Activated T-cell treated with anti-CD3 and anti-CD28 coated beads, Interleukin-2, amount 50 U/mL, for 4 hours (primary cell): ENCODE measurements around the gene FECH. TPM values are rescaled to one million over a fixed set of nuclear protein-coding genes. Genes with fewer than 3 reads are reported as not detected.

Experiments
- ATAC-seq, 2 donors: fragments of 200-7000 bp; cut with Tn5 transposase; one replicate each; pipeline ENCODE4 v1.10.0; 2021
- DNase-seq: peaks from one replicate; pipeline ENCODE4 v3.0.0-alpha.2; 2020
- H3K27me3 Mint-ChIP-seq: one replicate; pipeline ENCODE4 v1.8.0; 2021; ENCODE audit warnings: low read depth, mixed read lengths
- H3K36me3 Mint-ChIP-seq: one replicate; pipeline ENCODE4 v1.8.0; 2022; ENCODE audit warnings: mixed read lengths; ENCODE audit not compliant: insufficient read depth
- H3K4me1 Mint-ChIP-seq: one replicate; pipeline ENCODE4 v1.8.0; 2021; ENCODE audit warnings: low read depth, mixed read lengths
- H3K4me3 Mint-ChIP-seq: one replicate; pipeline ENCODE4 v1.8.0; 2021; ENCODE audit warnings: mild to moderate bottlenecking, moderate library complexity, mixed read lengths
- H3K9me3 Mint-ChIP-seq: one replicate; pipeline ENCODE4 v1.8.0; 2021; ENCODE audit warnings: mixed read lengths
- total RNA-seq, 3 donors: library from RNA; stranded (reverse); gene quantifications; one replicate each; pipeline ENCODE4 v1.2.1, GENCODE V29; 2021

Gene FECH
- total RNA-seq, 3 donors from 2014 or later: 14.7 to 18.7 (median 17.8) TPM

- Mint-ChIP-seq H3K9me3 (no peaks in the 10 kb centered on the region), H3K27me3 (no peaks in the 10 kb centered on the region), H3K4me1 (peaks cover 4% of the 10 kb centered on the region), H3K36me3 (peaks cover 27% of the 10 kb centered on the region), H3K4me3 (no peak overlapping the region)
- DNase-seq (no peak), ATAC-seq (no peak)
These were observed 25.2 kb downstream of the FECH start for GRCh38 chr18:57561261-57561660.

- no peaks in the 10 kb centered on the region for H3K9me3 Mint-ChIP-seq
- ATAC-seq (no peak), DNase-seq (no peak)
- no peaks in the 10 kb centered on the region for H3K27me3 Mint-ChIP-seq
- no peak overlapping the region for H3K4me3 Mint-ChIP-seq
- H3K36me3 Mint-ChIP-seq: peaks cover 38% of the 10 kb centered on the region
- peaks cover 4% of the 10 kb centered on the region for H3K4me1 Mint-ChIP-seq
These were observed 27.2 kb downstream of the FECH start for GRCh38 chr18:57559314-57559713.

GRCh38 chr18:57555134-57555533 lies 31.4 kb downstream of the FECH start:
- no peak for ATAC-seq
- H3K4me1 Mint-ChIP-seq: no peaks in the 10 kb centered on the region
- peaks cover 38% of the 10 kb centered on the region for H3K36me3 Mint-ChIP-seq

GRCh38 chr18:57550510-57550909 lies 36.0 kb downstream of the FECH start:
- Mint-ChIP-seq H3K9me3 (no peaks in the 10 kb centered on the region), H3K4me1 (peaks cover 1% of the 10 kb centered on the region), H3K4me3 (no peak overlapping the region), H3K36me3 (peaks cover 19% of the 10 kb centered on the region), H3K27me3 (no peaks in the 10 kb centered on the region)
- ATAC-seq (no peak), DNase-seq (no peak)

More at GRCh38 chr18:57555134-57555533, 31.4 kb downstream of the FECH start:
- Mint-ChIP-seq H3K9me3 (no peaks in the 10 kb centered on the region), H3K27me3 (no peaks in the 10 kb centered on the region), H3K4me3 (no peak overlapping the region)
- no peak for DNase-seq

GRCh38 chr18:57547260-57547659 lies 39.2 kb downstream of the FECH start:
- H3K4me3 Mint-ChIP-seq: no peak overlapping the region
- H3K4me1 Mint-ChIP-seq: peaks cover 4% of the 10 kb centered on the region
- peaks cover 2% of the 10 kb centered on the region for H3K36me3 Mint-ChIP-seq
- no peak for ATAC-seq
- no peaks in the 10 kb centered on the region for H3K27me3 Mint-ChIP-seq
- H3K9me3 Mint-ChIP-seq: no peaks in the 10 kb centered on the region
- no peak for DNase-seq

GRCh38 chr18:57544936-57545660 lies 41.4 kb downstream of the FECH start:
- H3K4me3 Mint-ChIP-seq: no peak overlapping the region

GRCh38 chr18:57543560-57543959 lies 42.9 kb downstream of the FECH start:
- no peaks in the 10 kb centered on the region for H3K9me3 Mint-ChIP-seq
- H3K4me3 Mint-ChIP-seq: no peak overlapping the region
- H3K36me3 Mint-ChIP-seq: no peaks in the 10 kb centered on the region

More at GRCh38 chr18:57544936-57545660, 41.4 kb downstream of the FECH start:
- H3K4me1 Mint-ChIP-seq: peaks cover 4% of the 10 kb centered on the region
- ATAC-seq (no peak), DNase-seq (no peak)
- no peaks in the 10 kb centered on the region for H3K27me3 Mint-ChIP-seq
- H3K9me3 Mint-ChIP-seq: no peaks in the 10 kb centered on the region
- H3K36me3 Mint-ChIP-seq: peaks cover 2% of the 10 kb centered on the region

GRCh38 chr18:57542812-57543427 lies 43.6 kb downstream of the FECH start:
- no peak for ATAC-seq
- Mint-ChIP-seq H3K4me1 (peaks cover 4% of the 10 kb centered on the region), H3K4me3 (no peak overlapping the region), H3K9me3 (no peaks in the 10 kb centered on the region), H3K27me3 (no peaks in the 10 kb centered on the region), H3K36me3 (no peaks in the 10 kb centered on the region)
- no peak for DNase-seq

More at GRCh38 chr18:57543560-57543959, 42.9 kb downstream of the FECH start:
- ATAC-seq: no peak
- Mint-ChIP-seq H3K27me3 (no peaks in the 10 kb centered on the region), H3K4me1 (peaks cover 4% of the 10 kb centered on the region)
- DNase-seq: no peak

- Mint-ChIP-seq H3K4me1 (peaks cover 4% of the 10 kb centered on the region), H3K4me3 (no peak overlapping the region), H3K27me3 (no peaks in the 10 kb centered on the region), H3K36me3 (no peaks in the 10 kb centered on the region), H3K9me3 (no peaks in the 10 kb centered on the region)
- ATAC-seq: no peak
- DNase-seq: no peak
These were observed 44.4 kb downstream of the FECH start for GRCh38 chr18:57542126-57542525.

GRCh38 chr18:57539702-57540101 lies 46.8 kb downstream of the FECH start:
- H3K36me3 Mint-ChIP-seq: no peaks in the 10 kb centered on the region

GRCh38 chr18:57538614-57539013 lies 47.9 kb downstream of the FECH start:
- DNase-seq (no peak), ATAC-seq (no peak)
- Mint-ChIP-seq H3K4me3 (no peak overlapping the region), H3K27me3 (no peaks in the 10 kb centered on the region), H3K36me3 (no peaks in the 10 kb centered on the region), H3K9me3 (no peaks in the 10 kb centered on the region), H3K4me1 (no peaks in the 10 kb centered on the region)

More at GRCh38 chr18:57539702-57540101, 46.8 kb downstream of the FECH start:
- DNase-seq (no peak), ATAC-seq (no peak)
- no peaks in the 10 kb centered on the region for H3K9me3 Mint-ChIP-seq
- H3K4me3 Mint-ChIP-seq: no peak overlapping the region
- no peaks in the 10 kb centered on the region for H3K4me1 Mint-ChIP-seq
- H3K27me3 Mint-ChIP-seq: no peaks in the 10 kb centered on the region

GRCh38 chr18:57534511-57534909 lies 52.0 kb downstream of the FECH start:
- Mint-ChIP-seq H3K36me3 (no peaks in the 10 kb centered on the region), H3K27me3 (peaks cover 2% of the 10 kb centered on the region), H3K9me3 (no peaks in the 10 kb centered on the region), H3K4me1 (no peaks in the 10 kb centered on the region), H3K4me3 (no peak overlapping the region)
- DNase-seq (no peak), ATAC-seq (no peak)

GRCh38 chr18:57533868-57534510 lies 52.5 kb downstream of the FECH start:
- Mint-ChIP-seq H3K4me3 (no peak overlapping the region), H3K9me3 (no peaks in the 10 kb centered on the region), H3K27me3 (peaks cover 2% of the 10 kb centered on the region), H3K4me1 (no peaks in the 10 kb centered on the region), H3K36me3 (no peaks in the 10 kb centered on the region)
- no peak for DNase-seq
- no peak for ATAC-seq

GRCh38 chr18:57533006-57533867 lies 53.3 kb downstream of the FECH start:
- Mint-ChIP-seq H3K36me3 (no peaks in the 10 kb centered on the region), H3K27me3 (peaks cover 2% of the 10 kb centered on the region), H3K4me3 (no peak overlapping the region), H3K9me3 (no peaks in the 10 kb centered on the region), H3K4me1 (no peaks in the 10 kb centered on the region)
- DNase-seq (no peak), ATAC-seq (no peak)
